Osteoblast (primary cell): ENCODE results near the gene CARD9. TPM values are rescaled to one million over a fixed set of nuclear protein-coding genes. Genes with fewer than 3 reads are reported as not detected.
"Not testable (repeated sequence)": the region's sequence is repeated elsewhere in the genome, so short reads cannot be mapped to it uniquely, and the experiment has no call there.

Experiments
- DNase-seq: peaks from one replicate; pipeline ENCODE4 v3.0.0; 2011; ENCODE audit warnings: low spot score, mixed read lengths; ENCODE audit not compliant: insufficient read length; ENCODE audit errors: missing footprints
- H2AFZ ChIP-seq: 2 replicates; pipeline ENCODE4 v1.6.0; 2011; ENCODE audit warnings: mild to moderate bottlenecking, low read length
- H3K27ac ChIP-seq: 2 replicates; pipeline ENCODE4 v1.5.1; 2011; ENCODE audit warnings: mild to moderate bottlenecking, low read depth, low read length, moderate library complexity
- H3K27me3 ChIP-seq: 2 replicates; pipeline ENCODE4 v1.6.0; 2012; ENCODE audit warnings: mild to moderate bottlenecking, control low read depth, inconsistent platforms, low read length, moderate library complexity; ENCODE audit not compliant: insufficient read depth
- H3K36me3 ChIP-seq: 2 replicates; pipeline ENCODE4 v1.5.1; 2011; ENCODE audit warnings: mild to moderate bottlenecking, low read length, control low read depth, moderate library complexity; ENCODE audit not compliant: insufficient read depth
- H3K4me1 ChIP-seq: 2 replicates; pipeline ENCODE4 v1.5.1; 2011; ENCODE audit warnings: mild to moderate bottlenecking, low read length, control low read depth, moderate library complexity; ENCODE audit not compliant: insufficient read depth
- H3K4me2 ChIP-seq: 2 replicates; pipeline ENCODE4 v1.6.0; 2011; ENCODE audit warnings: mild to moderate bottlenecking, low read length; ENCODE audit not compliant: insufficient read depth
- H3K4me3 ChIP-seq: fragments of 200-600 bp; sonication (generic); 3 replicates; pipeline ENCODE4 v1.5.1; 2012; ENCODE audit warnings: mild to moderate bottlenecking, low read length, inconsistent platforms; ENCODE audit not compliant: insufficient read depth
- H3K79me2 ChIP-seq: 2 replicates; pipeline ENCODE4 v1.6.0; 2012; ENCODE audit warnings: mild to moderate bottlenecking, low read length, control low read depth, inconsistent platforms; ENCODE audit not compliant: insufficient read depth
- H3K9me3 ChIP-seq: 2 replicates; pipeline ENCODE4 v1.5.1; 2011; ENCODE audit warnings: low read depth, low read length, control low read depth
- H4K20me1 ChIP-seq: 2 replicates; pipeline ENCODE4 v1.6.0; 2012; ENCODE audit warnings: mild to moderate bottlenecking, low read length, control low read depth; ENCODE audit not compliant: insufficient read depth
- CTCF ChIP-seq: IDR thresholded peaks from 2 replicates; pipeline ENCODE4 v1.5.1; 2011; ENCODE audit warnings: mild to moderate bottlenecking, low read depth, low read length, moderate library complexity; ENCODE audit errors: extremely low read depth
- total RNA-seq: library from RNA; depleted of rRNA; stranded (reverse); fragments of >200 nt; gene quantifications from 2 replicates; pipeline ENCODE4 v1.2.3, GENCODE V29; 2012

Gene CARD9
- total RNA-seq, 1 donor = 5.1 TPM

- Histone ChIP-seq H3K9me3 (no peaks in the 10 kb centered on the region), H4K20me1 (peaks cover 40% of the 10 kb centered on the region), H2AFZ (no peak overlapping the region), H3K4me1 (peaks cover 20% of the 10 kb centered on the region), H3K36me3 (peaks cover 53% of the 10 kb centered on the region), H3K79me2 (peaks cover 77% of the 10 kb centered on the region), H3K27ac (peak overlapping the region; percentile 96), H3K4me2 (peak overlapping the region; percentile 99), H3K4me3 (peak overlapping the region; percentile 97), H3K27me3 (no peaks in the 10 kb centered on the region)
- no peak for TF ChIP-seq CTCF
- no peak for DNase-seq
These were observed 37.9 kb upstream of the CARD9 start for GRCh38 chr9:136411378-136411777.

- Histone ChIP-seq H3K79me2 (peaks cover 71% of the 10 kb centered on the region), H4K20me1 (peaks cover 40% of the 10 kb centered on the region)
These were observed 37.2 kb upstream of the CARD9 start, which contains the start of the genes ENTR1 and PMPCA for GRCh38 chr9:136410500-136411287. ENTR1 (minus strand) TSS chr9:136410614; CDS start chr9:136410397, 217 bp downstream. PMPCA (plus strand) TSS chr9:136410658; CDS start chr9:136410669, 11 bp downstream.

GRCh38 chr9:136409557-136410455 is 36.3 kb upstream of the CARD9 start:
- Histone ChIP-seq H3K4me3 (peak overlapping the region; percentile 97), H3K27me3 (no peaks in the 10 kb centered on the region), H3K79me2 (peaks cover 65% of the 10 kb centered on the region), H3K4me2 (peak overlapping the region; percentile 95), H3K9me3 (no peaks in the 10 kb centered on the region), H4K20me1 (peaks cover 36% of the 10 kb centered on the region), H3K4me1 (peaks cover 20% of the 10 kb centered on the region), H2AFZ (peak overlapping the region; percentile 63), H3K27ac (peak overlapping the region; percentile 65), H3K36me3 (peaks cover 51% of the 10 kb centered on the region)
- peak; percentile 98 for DNase-seq
- no peak for TF ChIP-seq CTCF

More at GRCh38 chr9:136410500-136411287, 37.2 kb upstream of the CARD9 start, which contains the start of the genes ENTR1 and PMPCA:
- Histone ChIP-seq H3K9me3 (no peaks in the 10 kb centered on the region), H3K27me3 (no peaks in the 10 kb centered on the region), H3K27ac (peak within 1 kb of the TSS; percentile 96), H3K4me1 (peaks cover 20% of the 10 kb centered on the region), H3K36me3 (peaks cover 51% of the 10 kb centered on the region), H3K4me2 (peak within 1 kb of the TSS; percentile 99), H3K4me3 (peak within 1 kb of the TSS; percentile 97), H2AFZ (peak within 1 kb of the TSS; percentile 77)
- TF ChIP-seq CTCF = no peak
- DNase-seq = peak; percentile 100

- TF ChIP-seq CTCF = no peak
- H3K4me2 ChIP-seq = no peak overlapping the region
- peaks cover 46% of the 10 kb centered on the region for H3K36me3 ChIP-seq
- peaks cover 20% of the 10 kb centered on the region for H3K4me1 ChIP-seq
- no peak overlapping the region for H3K27ac ChIP-seq
- H4K20me1 ChIP-seq = peaks cover 20% of the 10 kb centered on the region
- no peak for DNase-seq
- no peaks in the 10 kb centered on the region for H3K9me3 ChIP-seq
- H3K27me3 ChIP-seq = no peaks in the 10 kb centered on the region
- peaks cover 46% of the 10 kb centered on the region for H3K79me2 ChIP-seq
- H3K4me3 ChIP-seq = no peak overlapping the region
- H2AFZ ChIP-seq = no peak overlapping the region
These were observed 34.4 kb upstream of the CARD9 start for GRCh38 chr9:136407911-136408310.

GRCh38 chr9:136407061-136407460 is 33.6 kb upstream of the CARD9 start:
- DNase-seq, H3K27me3 ChIP-seq, H2AFZ ChIP-seq, H3K4me3 ChIP-seq, H3K27ac ChIP-seq, H3K4me2 ChIP-seq, H3K9me3 ChIP-seq: not testable (repeated sequence)
- H3K36me3 ChIP-seq = peaks cover 47% of the 10 kb centered on the region
- peaks cover 14% of the 10 kb centered on the region for H4K20me1 ChIP-seq
- H3K4me1 ChIP-seq = peaks cover 20% of the 10 kb centered on the region
- peaks cover 39% of the 10 kb centered on the region for H3K79me2 ChIP-seq
